Measurements from ENCODE around the gene C2orf68. TPM values are rescaled to one million over a fixed set of nuclear protein-coding genes. Genes with fewer than 3 reads are reported as not detected.
A peak's percentile ranks its signal among the peaks of the same experiment; 100 is the strongest.

Gene C2orf68
- total and polyA plus RNA-seq, 2 of the 8 experiments (the other 6 are each of a cell fraction or from before 2014, with no cell fraction given), result 46.3 to 49.4 TPM

GRCh38 chr2:85595301-85596025 lies 16.4 kb downstream of the C2orf68 start, which contains the start of gene RNF181 (continued):
- peak; percentile 75; the same call in 1 of the 2 replicates for TF ChIP-seq TBP (IDR thresholded peaks at IDR 0.05; ENCODE audit: low read depth, low read length)
- no peak for TF ChIP-seq KDM1A (IDR thresholded peaks at IDR 0.05; ENCODE audit: borderline replicate concordance, low read length)
- TF ChIP-seq KDM5A (IDR thresholded peaks at IDR 0.05; ENCODE audit: low read length), result no peak; the same call in 1 of the 2 replicates
- no peak for TF ChIP-seq E2F6 (IDR thresholded peaks at IDR 0.05)
